ENCODE data around the gene HHAT. TPM values are rescaled to one million over a fixed set of nuclear protein-coding genes. Genes with fewer than 3 reads are reported as not detected.

HHAT gene
- total RNA-seq, 1 donor from 2014 or later, result 13.7 TPM

- DNase-seq (ENCODE audit: low read depth), result no peak
- no peak for TF ChIP-seq CTCF (conservative IDR thresholded peaks at IDR 0.05; ENCODE audit: low read depth, low read length)
- no peak overlapping the region for H3K4me3 ChIP-seq (ENCODE audit: low read depth, low read length)
Observed at GRCh38 chr1:210557426-210558077, 228.8 kb downstream of the HHAT start.

- no peak overlapping the region for H3K4me3 ChIP-seq (ENCODE audit: low read depth, low read length)
- DNase-seq (ENCODE audit: low read depth), result no peak
- TF ChIP-seq CTCF (conservative IDR thresholded peaks at IDR 0.05; ENCODE audit: low read depth, low read length), result no peak
Observed at GRCh38 chr1:210558302-210558701, 229.6 kb downstream of the HHAT start.

GRCh38 chr1:210565306-210565705 lies 236.6 kb downstream of the HHAT start:
- TF ChIP-seq CTCF (conservative IDR thresholded peaks at IDR 0.05; ENCODE audit: low read depth, low read length), result no peak
- H3K4me3 ChIP-seq (ENCODE audit: low read depth, low read length), result no peak overlapping the region
- no peak for DNase-seq (ENCODE audit: low read depth)

GRCh38 chr1:210568631-210569030 lies 239.9 kb downstream of the HHAT start:
- no peak overlapping the region for H3K4me3 ChIP-seq (ENCODE audit: low read depth, low read length)
- TF ChIP-seq CTCF (conservative IDR thresholded peaks at IDR 0.05; ENCODE audit: low read depth, low read length), result no peak
- no peak for DNase-seq (ENCODE audit: low read depth)

- H3K4me3 ChIP-seq (ENCODE audit: low read depth, low read length), result no peak overlapping the region
- DNase-seq (ENCODE audit: low read depth), result no peak
- no peak for TF ChIP-seq CTCF (conservative IDR thresholded peaks at IDR 0.05; ENCODE audit: low read depth, low read length)
Observed at GRCh38 chr1:210570116-210570515, 241.4 kb downstream of the HHAT start.

- no peak for TF ChIP-seq CTCF (conservative IDR thresholded peaks at IDR 0.05; ENCODE audit: low read depth, low read length)
- DNase-seq (ENCODE audit: low read depth), result no peak
Observed at GRCh38 chr1:210571356-210572284, 242.9 kb downstream of the HHAT start.

More at GRCh38 chr1:210571356-210572284, 242.9 kb downstream of the HHAT start:
- H3K4me3 ChIP-seq (ENCODE audit: low read depth, low read length), result no peak overlapping the region

Measured in epithelial cell of proximal tubule (primary cell).